K562 (cell line): Measurements from ENCODE around the gene OR2Z1.

Source experiments
- L3MBTL2 ChIP-seq: fragments of 450-650 bp; IDR thresholded peaks from 2 replicates; pipeline ENCODE4 v1.6.1; 2016; ENCODE audit warnings: mild to moderate bottlenecking, moderate library complexity
- ZNF121 ChIP-seq: sonication (generic); formaldehyde crosslinking; conservative IDR thresholded peaks from 2 replicates; pipeline ENCODE4 v1.8.0; 2022; ENCODE audit warnings: missing genetic modification reagents

GRCh38 chr19:8682931-8683330 lies 38.5 kb upstream of the OR2Z1 start:
- no peak for TF ChIP-seq ZNF121 (CRISPR knock-in tag)
- no peak for TF ChIP-seq L3MBTL2
